ENCODE data around the gene CPED1.
"Not testable (repeated sequence)": the region's sequence is repeated elsewhere in the genome, so short reads cannot be mapped to it uniquely, and the experiment has no call there.

The CPED1 gene

DNA sequence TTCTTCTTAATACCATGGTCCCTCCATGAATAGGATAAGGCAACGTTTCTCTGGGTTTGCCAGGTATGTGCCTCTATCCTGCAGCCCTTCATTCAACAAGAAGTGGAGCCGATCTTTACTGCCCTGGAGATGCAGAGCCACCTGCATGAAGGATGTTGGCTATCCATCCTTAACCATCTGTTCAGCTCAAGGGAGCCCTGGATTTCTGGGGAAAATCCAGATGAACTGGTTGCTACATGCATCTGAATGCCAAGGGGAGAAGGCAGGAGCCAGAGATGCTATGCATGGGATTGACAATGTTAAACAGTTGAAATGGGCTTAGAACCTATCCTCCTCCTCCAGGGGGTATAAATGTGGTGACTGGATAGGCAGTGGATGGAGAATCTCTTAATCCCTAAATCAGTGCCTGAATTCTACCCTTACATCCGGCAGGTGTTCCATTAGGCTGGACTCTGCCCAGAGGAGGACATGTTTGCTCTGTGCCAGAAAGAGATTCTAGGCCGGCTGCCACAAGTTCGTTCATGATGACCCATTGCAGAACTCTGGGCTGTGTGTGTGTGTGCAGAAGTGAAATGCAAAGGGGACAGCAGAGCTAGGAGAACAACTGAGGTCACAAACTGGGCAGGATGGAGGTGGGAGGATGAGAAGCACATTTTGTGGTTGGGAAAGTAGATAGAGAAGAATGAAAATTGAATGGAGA, 15.6 kb downstream of the CPED1 start:
- no peak overlapping the region for H3K4me3 ChIP-seq (ENCODE audit: low read length)
- H3K9me2 ChIP-seq (replicated peaks; ENCODE audit: insufficient read depth, low read length) = no peaks in the 10 kb centered on the region
- no peak for TF ChIP-seq EZH2 (optimal IDR thresholded peaks at IDR 0.05; ENCODE audit: low read depth, low read length)
- TF ChIP-seq CTCF (IDR thresholded peaks at IDR 0.05; ENCODE audit: low read length) = no peak
- no peak for TF ChIP-seq EZH2phosphoT487 (IDR thresholded peaks at IDR 0.05; ENCODE audit: low read length)
- H3F3A ChIP-seq (ENCODE audit: insufficient read depth, low read length) = no peaks in the 10 kb centered on the region
- no peak overlapping the region for H3K27ac ChIP-seq (ENCODE audit: low read length)
- no peak overlapping the region for H2AFZ ChIP-seq (ENCODE audit: low read length)
- no peaks in the 10 kb centered on the region for H3K27me3 ChIP-seq (replicated peaks; ENCODE audit: insufficient read depth, low read length)
- H3K4me2 ChIP-seq (ENCODE audit: low read depth, low read length) = no peak overlapping the region
- H3K79me2 ChIP-seq (ENCODE audit: low read length) = no peaks in the 10 kb centered on the region
- H3K9me3 ChIP-seq (replicated peaks; ENCODE audit: insufficient read depth, low read length) = no peaks in the 10 kb centered on the region
- H3K9ac ChIP-seq (ENCODE audit: low read length) = no peak overlapping the region
- no peaks in the 10 kb centered on the region for H4K20me1 ChIP-seq (ENCODE audit: insufficient read depth, low read length)
- no peaks in the 10 kb centered on the region for H3K36me3 ChIP-seq (replicated peaks; ENCODE audit: insufficient read depth, low read length)
- DNase-seq = no peak
- H3K4me1 ChIP-seq (ENCODE audit: low read length) = peaks cover 14% of the 10 kb centered on the region

- H3F3A ChIP-seq (ENCODE audit: insufficient read depth, low read length); H3K9me2 ChIP-seq (replicated peaks; ENCODE audit: insufficient read depth, low read length); H3K9me3 ChIP-seq (replicated peaks; ENCODE audit: insufficient read depth, low read length); H3K9ac ChIP-seq (ENCODE audit: low read length); H3K27me3 ChIP-seq (replicated peaks; ENCODE audit: insufficient read depth, low read length); H3K79me2 ChIP-seq (ENCODE audit: low read length); H3K36me3 ChIP-seq (replicated peaks; ENCODE audit: insufficient read depth, low read length); DNase-seq; H3K27ac ChIP-seq (ENCODE audit: low read length); H3K4me3 ChIP-seq (ENCODE audit: low read length); H2AFZ ChIP-seq (ENCODE audit: low read length); H4K20me1 ChIP-seq (ENCODE audit: insufficient read depth, low read length); H3K4me2 ChIP-seq (ENCODE audit: low read depth, low read length); H3K4me1 ChIP-seq (ENCODE audit: low read length): not testable (repeated sequence)
Observed at GRCh38 chr7:121005058-121005457, 16.5 kb downstream of the CPED1 start.

DNA sequence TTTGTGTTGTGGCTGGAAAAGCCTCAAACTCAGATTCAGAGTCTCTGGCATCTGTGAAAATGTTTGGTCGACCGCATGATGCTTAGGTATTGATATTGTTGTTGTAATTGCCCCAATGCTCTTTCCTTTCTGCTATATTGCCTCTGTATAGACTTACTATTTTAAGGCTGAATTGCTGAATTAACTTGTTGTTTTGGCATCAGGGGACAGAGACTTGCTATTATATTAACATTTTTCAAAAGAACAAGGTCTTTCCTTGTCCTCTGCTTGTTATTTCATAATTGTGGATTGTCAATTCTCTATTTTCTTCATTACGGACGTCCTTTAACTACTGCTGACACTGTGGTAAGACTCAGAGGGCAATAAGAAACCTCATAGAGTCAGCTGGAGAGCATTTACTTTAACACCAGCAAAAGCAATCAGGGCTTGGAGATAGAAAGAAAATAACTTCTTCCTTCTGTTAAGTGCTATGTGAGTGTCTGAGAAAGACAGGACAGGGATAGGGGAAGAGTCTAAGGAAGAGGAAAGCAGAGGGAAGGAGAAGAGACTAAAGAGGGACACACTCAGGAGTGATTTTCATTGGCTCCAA, 17.6 kb downstream of the CPED1 start:
- Histone ChIP-seq H3K9me2 (replicated peaks; ENCODE audit: insufficient read depth, low read length) (no peaks in the 10 kb centered on the region), H3K4me3 (ENCODE audit: low read length) (no peak overlapping the region), H4K20me1 (ENCODE audit: insufficient read depth, low read length) (no peaks in the 10 kb centered on the region), H3K4me2 (ENCODE audit: low read depth, low read length) (no peak overlapping the region), H3K27ac (ENCODE audit: low read length) (no peak overlapping the region), H3F3A (ENCODE audit: insufficient read depth, low read length) (no peaks in the 10 kb centered on the region), H3K79me2 (ENCODE audit: low read length) (no peaks in the 10 kb centered on the region), H2AFZ (ENCODE audit: low read length) (no peak overlapping the region), H3K27me3 (replicated peaks; ENCODE audit: insufficient read depth, low read length) (no peaks in the 10 kb centered on the region), H3K9ac (ENCODE audit: low read length) (no peak overlapping the region), H3K9me3 (replicated peaks; ENCODE audit: insufficient read depth, low read length) (no peaks in the 10 kb centered on the region), H3K36me3 (replicated peaks; ENCODE audit: insufficient read depth, low read length) (no peaks in the 10 kb centered on the region), H3K4me1 (ENCODE audit: low read length) (no peaks in the 10 kb centered on the region)
- TF ChIP-seq EZH2phosphoT487 (IDR thresholded peaks at IDR 0.05; ENCODE audit: low read length) (no peak), EZH2 (optimal IDR thresholded peaks at IDR 0.05; ENCODE audit: low read depth, low read length) (no peak)
- DNase-seq = no peak

DNA sequence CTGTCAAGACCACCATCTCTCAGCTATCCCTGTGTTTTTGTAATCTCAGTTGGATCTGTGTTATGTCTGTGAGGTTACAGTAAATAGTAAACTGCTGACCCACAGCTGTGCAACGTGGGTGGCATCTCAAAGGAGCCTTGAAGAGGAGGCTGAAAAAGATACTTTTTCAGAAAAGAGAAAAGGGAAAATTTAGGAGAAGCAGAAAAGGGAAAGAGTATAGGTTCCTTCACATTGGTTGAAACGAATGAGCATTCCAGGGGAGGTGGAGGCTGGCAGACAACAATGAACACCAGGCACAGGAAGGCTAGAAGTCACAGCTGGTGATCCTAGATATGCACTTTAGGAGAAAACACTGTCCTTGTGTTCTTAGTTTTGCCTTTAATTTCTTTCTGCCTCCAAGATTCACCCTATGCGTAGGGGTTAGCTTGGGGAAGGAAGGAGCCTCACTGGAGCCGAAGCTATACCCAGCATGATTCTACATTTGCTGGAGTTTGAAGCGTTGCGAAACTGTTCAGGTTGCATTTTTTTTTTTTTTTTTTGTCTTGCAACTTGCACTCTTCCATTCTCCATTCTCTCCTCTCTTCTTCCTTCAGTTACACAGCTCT, 18.3 kb downstream of the CPED1 start:
- Histone ChIP-seq H3K9ac (ENCODE audit: low read length) (no peak overlapping the region), H2AFZ (ENCODE audit: low read length) (no peak overlapping the region), H3K4me2 (ENCODE audit: low read depth, low read length) (no peak overlapping the region), H3K79me2 (ENCODE audit: low read length) (no peaks in the 10 kb centered on the region), H3K4me3 (ENCODE audit: low read length) (no peak overlapping the region), H3K27me3 (replicated peaks; ENCODE audit: insufficient read depth, low read length) (no peaks in the 10 kb centered on the region), H3F3A (ENCODE audit: insufficient read depth, low read length) (no peaks in the 10 kb centered on the region), H3K9me3 (replicated peaks; ENCODE audit: insufficient read depth, low read length) (no peaks in the 10 kb centered on the region), H3K9me2 (replicated peaks; ENCODE audit: insufficient read depth, low read length) (no peaks in the 10 kb centered on the region), H3K4me1 (ENCODE audit: low read length) (no peaks in the 10 kb centered on the region), H4K20me1 (ENCODE audit: insufficient read depth, low read length) (no peaks in the 10 kb centered on the region), H3K36me3 (replicated peaks; ENCODE audit: insufficient read depth, low read length) (no peaks in the 10 kb centered on the region), H3K27ac (ENCODE audit: low read length) (no peak overlapping the region)
- TF ChIP-seq EZH2phosphoT487 (IDR thresholded peaks at IDR 0.05; ENCODE audit: low read length) = no peak
- TF ChIP-seq CTCF (IDR thresholded peaks at IDR 0.05; ENCODE audit: low read length) = no peak
- no peak for TF ChIP-seq EZH2 (optimal IDR thresholded peaks at IDR 0.05; ENCODE audit: low read depth, low read length)
- no peak for DNase-seq
